ENCODE measurements around the gene SLC15A4.

DNA sequence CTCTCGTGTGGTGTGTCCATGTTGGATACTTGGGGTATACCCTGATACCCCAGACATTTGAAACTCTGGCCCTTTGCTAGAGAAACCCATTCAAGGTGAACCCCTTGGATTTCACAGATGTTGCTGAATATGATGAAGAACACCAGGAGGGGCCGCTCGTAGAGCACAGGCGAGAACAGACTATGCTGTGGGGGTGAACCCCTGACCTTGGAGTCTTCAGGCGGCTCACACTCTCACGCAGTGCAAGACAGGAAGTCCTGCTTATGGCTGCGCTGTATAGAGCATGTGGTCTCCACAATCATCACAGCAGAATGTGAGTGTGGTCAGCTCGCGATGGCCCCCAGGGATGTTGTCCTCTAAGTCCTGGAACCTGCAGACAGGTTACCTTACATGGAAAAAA is 60.4 kb downstream of the SLC15A4 start:
- TF ChIP-seq EZH2phosphoT487 (IDR thresholded peaks at IDR 0.05; ENCODE audit: low read depth) (no peak), CTCF (IDR thresholded peaks at IDR 0.05; ENCODE audit: low read depth, low read length) (no peak)

Measured in OCI-LY3 (cell line).